GM21737 (cell line): ENCODE measurements around the gene DRC7.
A peak's percentile ranks its signal among the peaks of the same experiment; 100 is the strongest.

ENCODE experiments used
- ATAC-seq: cut with Tn5 transposase; IDR thresholded peaks from one replicate; pipeline ENCODE4 v1.9.1; 2021; ENCODE audit warnings: mild to moderate bottlenecking, moderate library complexity; ENCODE audit not compliant: unreplicated experiment

Gene DRC7

GRCh38 chr16:57675741-57676551 is 18.7 kb upstream of the DRC7 start:
- no peak for ATAC-seq

GRCh38 chr16:57676553-57677085 is 18.0 kb upstream of the DRC7 start:
- ATAC-seq, result no peak

GRCh38 chr16:57677622-57678369 is 16.8 kb upstream of the DRC7 start:
- ATAC-seq, result no peak

- no peak for ATAC-seq
These were observed 15.6 kb upstream of the DRC7 start for GRCh38 chr16:57679016-57679415.

- no peak for ATAC-seq
These were observed 14.7 kb upstream of the DRC7 start for GRCh38 chr16:57679767-57680482.

GRCh38 chr16:57680842-57681375 is 13.7 kb upstream of the DRC7 start:
- no peak for ATAC-seq

GRCh38 chr16:57681950-57682728 is 12.5 kb upstream of the DRC7 start:
- ATAC-seq, result no peak

GRCh38 chr16:57682809-57683635 is 11.6 kb upstream of the DRC7 start:
- no peak for ATAC-seq

- ATAC-seq, result no peak
These were observed 10.7 kb upstream of the DRC7 start for GRCh38 chr16:57683636-57684545.

GRCh38 chr16:57684626-57685358 is 9.8 kb upstream of the DRC7 start:
- no peak for ATAC-seq

GRCh38 chr16:57685633-57686032 is 9.0 kb upstream of the DRC7 start:
- ATAC-seq, result no peak

GRCh38 chr16:57686577-57686976 is 8.0 kb upstream of the DRC7 start:
- no peak for ATAC-seq

- ATAC-seq, result no peak
These were observed 7.2 kb upstream of the DRC7 start for GRCh38 chr16:57687363-57687929.

- no peak for ATAC-seq
These were observed 6.1 kb upstream of the DRC7 start for GRCh38 chr16:57688487-57688986.

- no peak for ATAC-seq
These were observed 5.4 kb upstream of the DRC7 start for GRCh38 chr16:57688987-57689761.

GRCh38 chr16:57689762-57690558 is 4.6 kb upstream of the DRC7 start:
- ATAC-seq, result peak; percentile 83
